ENCODE results near the gene GRAMD1C. TPM values are rescaled to one million over a fixed set of nuclear protein-coding genes. Genes with fewer than 3 reads are reported as not detected.

The GRAMD1C gene
- total RNA-seq, 8 experiments from 2014 or later: 0.45 to 6.1 (median 2.6) TPM

GRCh38 chr3:113873814-113874526 lies 35.4 kb downstream of the GRAMD1C start:
- Histone ChIP-seq H3K27ac (no peak overlapping the region), H3K4me1 (replicated peaks in 1 of 2) (no peaks in the 10 kb centered on the region), H3K4me3 (no peak overlapping the region)
- 84 to 100% (median 94%) methylated on average over 1 to 4 of the region's 4 CpGs; no CpG with 5 or more reads in 2 of the 10 experiments for WGBS, 10 experiments
- ATAC-seq (replicated peaks in 6 of 8): no peak
- in situ Hi-C loops (cut with MboI; ENCODE audit: low pct_unique_long_range_greater_than_20kb in 2 of 9, low sequenced_read_pairs in 9 of 9, unreplicated experiment in 9 of 9): no loop called here

GRCh38 chr3:113878403-113878802 lies 39.8 kb downstream of the GRAMD1C start:
- Histone ChIP-seq H3K4me3 (no peak overlapping the region), H3K27ac (no peak overlapping the region), H3K4me1 (replicated peaks in 1 of 2) (no peaks in the 10 kb centered on the region)
- ATAC-seq (replicated peaks in 6 of 8): no peak
- 61 to 100% (median 95%) methylated on average over 1 to 3 of the region's 3 CpGs; no CpG with 5 or more reads in 3 of the 10 experiments for WGBS, 10 experiments
- in situ Hi-C loops (cut with MboI; ENCODE audit: low pct_unique_long_range_greater_than_20kb in 2 of 9, low sequenced_read_pairs in 9 of 9, unreplicated experiment in 9 of 9): no loop called here

DNA sequence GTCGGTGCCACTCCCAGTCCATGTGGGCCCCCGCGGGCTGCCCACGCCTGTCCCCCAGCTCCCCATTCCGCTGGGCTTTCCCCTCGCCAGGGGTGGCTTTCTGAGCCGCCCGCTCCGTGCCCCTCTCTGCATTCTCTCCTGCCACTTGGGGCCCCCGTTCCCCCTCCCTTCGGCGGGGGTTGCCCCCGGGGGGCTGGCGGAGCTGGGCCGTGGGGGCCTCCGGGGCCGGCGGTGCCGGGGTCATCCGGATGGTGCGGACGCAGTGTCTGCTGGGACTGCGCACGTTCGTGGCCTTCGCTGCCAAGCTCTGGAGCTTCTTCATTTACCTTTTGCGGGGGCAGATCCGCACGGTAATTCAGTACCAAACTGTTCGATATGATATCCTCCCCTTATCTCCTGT lies 46.5 kb downstream of the GRAMD1C start:
- in situ Hi-C loops (cut with MboI; ENCODE audit: low pct_unique_long_range_greater_than_20kb in 2 of 9, low sequenced_read_pairs in 9 of 9, unreplicated experiment in 9 of 9): no loop called here
- 100% methylated on average over 2 of the region's 30 CpGs; no CpG with 5 or more reads in 9 of the 10 experiments for WGBS, 10 experiments
- ATAC-seq (replicated peaks in 6 of 8): no peak

GRCh38 chr3:113890256-113890900 lies 51.8 kb downstream of the GRAMD1C start:
- WGBS, 10 experiments: 78 to 100% (median 87%) methylated on average over 2 to 7 of the region's 8 CpGs; no CpG with 5 or more reads in 4 of the 10 experiments
- no peak overlapping the region for H3K27ac ChIP-seq
- in situ Hi-C loops (cut with MboI; ENCODE audit: low pct_unique_long_range_greater_than_20kb in 2 of 9, low sequenced_read_pairs in 9 of 9, unreplicated experiment in 9 of 9): no loop called here
- no peak overlapping the region for H3K4me3 ChIP-seq
- H3K4me1 ChIP-seq (replicated peaks in 1 of 2): peaks cover 0 to 4% of the 10 kb centered on the region in 2 donors
- ATAC-seq (replicated peaks in 6 of 8): peak in 2 of 8 experiments; percentile 48 to 66

More for the DNA sequence above, 46.5 kb downstream of the GRAMD1C start:
- Histone ChIP-seq H3K27ac (no peak overlapping the region), H3K4me3 (no peak overlapping the region), H3K4me1 (replicated peaks in 1 of 2) (no peaks in the 10 kb centered on the region)

- in situ Hi-C loops (cut with MboI; ENCODE audit: low pct_unique_long_range_greater_than_20kb in 2 of 9, low sequenced_read_pairs in 9 of 9, unreplicated experiment in 9 of 9): no loop called here
- Histone ChIP-seq H3K4me3 (no peak overlapping the region), H3K27ac (no peak overlapping the region), H3K4me1 (replicated peaks in 1 of 2) (peaks cover 0 to 4% of the 10 kb centered on the region in 2 donors)
- no peak for ATAC-seq (replicated peaks in 6 of 8)
- 66 to 100% (median 100%) methylated on average over 1 to 4 of the region's 4 CpGs; no CpG with 5 or more reads in 1 of the 10 experiments for WGBS, 10 experiments
Measured at GRCh38 chr3:113894927-113895326, 56.3 kb downstream of the GRAMD1C start.

DNA sequence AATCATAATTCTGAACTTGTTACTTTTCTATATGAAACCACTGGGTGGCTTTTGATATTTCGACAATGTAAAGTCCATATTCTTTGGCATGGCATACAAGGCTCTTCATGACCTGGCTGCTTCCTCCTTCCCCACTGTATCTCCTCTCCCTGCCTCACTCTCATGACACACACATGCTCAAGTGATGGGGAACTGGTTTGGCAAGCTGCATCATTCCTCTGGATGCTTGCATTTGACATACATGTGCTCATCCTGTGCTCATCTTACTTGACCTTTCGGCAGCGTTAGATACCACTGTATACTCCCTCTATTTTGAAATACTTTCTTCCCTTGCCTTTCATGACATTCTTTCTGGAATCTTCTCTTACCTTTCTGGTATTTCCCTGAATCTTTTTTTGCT lies 57.4 kb downstream of the GRAMD1C start:
- peaks cover 0 to 4% of the 10 kb centered on the region in 2 donors for H3K4me1 ChIP-seq (replicated peaks in 1 of 2)
- ATAC-seq (replicated peaks in 6 of 8): no peak
- H3K4me3 ChIP-seq: no peak overlapping the region
- WGBS, 10 experiments: 79 to 100% (median 97%) methylated on average over 1 to 3 of the region's 3 CpGs
- in situ Hi-C loops (cut with MboI; ENCODE audit: low pct_unique_long_range_greater_than_20kb in 2 of 9, low sequenced_read_pairs in 9 of 9, unreplicated experiment in 9 of 9): no loop called here
- H3K27ac ChIP-seq: no peak overlapping the region

- Histone ChIP-seq H3K4me1 (replicated peaks in 1 of 2) (peaks cover 0 to 4% of the 10 kb centered on the region in 2 donors), H3K27ac (no peak overlapping the region), H3K4me3 (no peak overlapping the region)
- WGBS, 10 experiments: 44 to 100% (median 94%) methylated on average over 1 to 3 of the region's 3 CpGs; no CpG with 5 or more reads in 1 of the 10 experiments
- in situ Hi-C loops (cut with MboI; ENCODE audit: low pct_unique_long_range_greater_than_20kb in 2 of 9, low sequenced_read_pairs in 9 of 9, unreplicated experiment in 9 of 9): no loop called here
- ATAC-seq (replicated peaks in 6 of 8): no peak
Measured at GRCh38 chr3:113896930-113897329, 58.3 kb downstream of the GRAMD1C start.

- H3K4me1 ChIP-seq (replicated peaks in 1 of 2): peaks cover 0 to 4% of the 10 kb centered on the region in 2 donors
- H3K4me3 ChIP-seq: no peak overlapping the region
- in situ Hi-C loops (cut with MboI; ENCODE audit: low pct_unique_long_range_greater_than_20kb in 2 of 9, low sequenced_read_pairs in 9 of 9, unreplicated experiment in 9 of 9): no loop called here
- H3K27ac ChIP-seq: no peak overlapping the region
- 83 to 100% (median 88%) methylated on average over 1 of the region's 1 CpG; no CpG with 5 or more reads in 1 of the 10 experiments for WGBS, 10 experiments
- ATAC-seq (replicated peaks in 6 of 8): no peak
Measured at GRCh38 chr3:113897373-113897777, 58.8 kb downstream of the GRAMD1C start.

- no peak overlapping the region for H3K4me3 ChIP-seq
- no peak overlapping the region for H3K27ac ChIP-seq
- no peaks in the 10 kb centered on the region for H3K4me1 ChIP-seq (replicated peaks in 1 of 2)
- 30 to 100% (median 89%) methylated on average over 1 to 2 of the region's 2 CpGs for WGBS, 10 experiments
- no peak for ATAC-seq (replicated peaks in 6 of 8)
- in situ Hi-C loops (cut with MboI; ENCODE audit: low pct_unique_long_range_greater_than_20kb in 2 of 9, low sequenced_read_pairs in 9 of 9, unreplicated experiment in 9 of 9): no loop called here
Measured at GRCh38 chr3:113898892-113899291, 60.3 kb downstream of the GRAMD1C start.

GRCh38 chr3:113906568-113907140 lies 68.1 kb downstream of the GRAMD1C start:
- Histone ChIP-seq H3K4me1 (replicated peaks in 1 of 2) (no peaks in the 10 kb centered on the region), H3K4me3 (no peak overlapping the region), H3K27ac (no peak overlapping the region)
- in situ Hi-C loops (cut with MboI; ENCODE audit: low pct_unique_long_range_greater_than_20kb in 2 of 9, low sequenced_read_pairs in 9 of 9, unreplicated experiment in 9 of 9): no loop called here
- no peak for ATAC-seq (replicated peaks in 6 of 8)
- 60 to 100% (median 78%) methylated on average over 1 to 4 of the region's 4 CpGs for WGBS, 10 experiments

GRCh38 chr3:113908133-113908532 lies 69.5 kb downstream of the GRAMD1C start:
- in situ Hi-C loops (cut with MboI; ENCODE audit: low pct_unique_long_range_greater_than_20kb in 2 of 9, low sequenced_read_pairs in 9 of 9, unreplicated experiment in 9 of 9): no loop called here
- ATAC-seq (replicated peaks in 6 of 8): no peak
- H3K4me3 ChIP-seq: no peak overlapping the region
- no peaks in the 10 kb centered on the region for H3K4me1 ChIP-seq (replicated peaks in 1 of 2)
- H3K27ac ChIP-seq: no peak overlapping the region

GRCh38 chr3:113910966-113911365 lies 72.4 kb downstream of the GRAMD1C start:
- in situ Hi-C loops (cut with MboI; ENCODE audit: low pct_unique_long_range_greater_than_20kb in 2 of 9, low sequenced_read_pairs in 9 of 9, unreplicated experiment in 9 of 9): loop anchor here in 1 of 9 experiments (10.0 kb wide), 1 partner anchor 66 kb away; no protein-coding TSS in a partner anchor
- Histone ChIP-seq H3K27ac (no peak overlapping the region), H3K4me3 (no peak overlapping the region), H3K4me1 (replicated peaks in 1 of 2) (no peaks in the 10 kb centered on the region)
- WGBS, 10 experiments: 0 to 100% (median 88%) methylated on average over 1 to 4 of the region's 5 CpGs; no CpG with 5 or more reads in 3 of the 10 experiments
- ATAC-seq (replicated peaks in 6 of 8): no peak

- in situ Hi-C loops (cut with MboI; ENCODE audit: low pct_unique_long_range_greater_than_20kb in 2 of 9, low sequenced_read_pairs in 9 of 9, unreplicated experiment in 9 of 9): loop anchor here in 1 of 9 experiments (10.0 kb wide), 1 partner anchor 68 kb away; no protein-coding TSS in a partner anchor
- Histone ChIP-seq H3K4me1 (replicated peaks in 1 of 2) (no peaks in the 10 kb centered on the region), H3K4me3 (no peak overlapping the region), H3K27ac (no peak overlapping the region)
- 21 to 100% (median 80%) methylated on average over 1 to 3 of the region's 3 CpGs; no CpG with 5 or more reads in 1 of the 10 experiments for WGBS, 10 experiments
- peak in 3 of 8 experiments; percentile 76 to 78 (median 77) for ATAC-seq (replicated peaks in 6 of 8)
Measured at GRCh38 chr3:113912552-113913236, 74.1 kb downstream of the GRAMD1C start.

Measured in motor neuron (in vitro differentiated cells).